ENCODE results near the gene MCM5. TPM values are rescaled to one million over a fixed set of nuclear protein-coding genes. Genes with fewer than 3 reads are reported as not detected.
A peak's percentile ranks its signal among the peaks of the same experiment; 100 is the strongest.

The MCM5 gene
- total RNA-seq, 1 donor from 2014 or later, result 12.8 TPM

- peaks cover 13% of the 10 kb centered on the region for H3K4me1 Mint-ChIP-seq (ENCODE audit: low read depth, unreplicated experiment)
- Histone ChIP-seq H3K27ac (ENCODE audit: low read depth, low read length) (no peak overlapping the region), H3K9me3 (ENCODE audit: insufficient read depth, low read depth, low read length) (no peaks in the 10 kb centered on the region), H3K4me1 (ENCODE audit: insufficient read depth, low read length) (peaks cover 17% of the 10 kb centered on the region), H3K36me3 (ENCODE audit: insufficient read depth, low read length) (no peaks in the 10 kb centered on the region), H3K4me2 (ENCODE audit: low read length) (no peak overlapping the region), H3K27me3 (ENCODE audit: insufficient read depth, low read length) (no peaks in the 10 kb centered on the region), H4K20me1 (ENCODE audit: insufficient read depth, low read length) (no peaks in the 10 kb centered on the region), H3K79me2 (ENCODE audit: insufficient read depth, low read length) (no peaks in the 10 kb centered on the region), H2AFZ (ENCODE audit: low read depth, low read length) (no peak overlapping the region), H3K4me3 (ENCODE audit: insufficient read depth, low read depth, low read length) (no peak overlapping the region), H3K9ac (ENCODE audit: low read length) (no peak overlapping the region)
- TF ChIP-seq, protein P1, sequence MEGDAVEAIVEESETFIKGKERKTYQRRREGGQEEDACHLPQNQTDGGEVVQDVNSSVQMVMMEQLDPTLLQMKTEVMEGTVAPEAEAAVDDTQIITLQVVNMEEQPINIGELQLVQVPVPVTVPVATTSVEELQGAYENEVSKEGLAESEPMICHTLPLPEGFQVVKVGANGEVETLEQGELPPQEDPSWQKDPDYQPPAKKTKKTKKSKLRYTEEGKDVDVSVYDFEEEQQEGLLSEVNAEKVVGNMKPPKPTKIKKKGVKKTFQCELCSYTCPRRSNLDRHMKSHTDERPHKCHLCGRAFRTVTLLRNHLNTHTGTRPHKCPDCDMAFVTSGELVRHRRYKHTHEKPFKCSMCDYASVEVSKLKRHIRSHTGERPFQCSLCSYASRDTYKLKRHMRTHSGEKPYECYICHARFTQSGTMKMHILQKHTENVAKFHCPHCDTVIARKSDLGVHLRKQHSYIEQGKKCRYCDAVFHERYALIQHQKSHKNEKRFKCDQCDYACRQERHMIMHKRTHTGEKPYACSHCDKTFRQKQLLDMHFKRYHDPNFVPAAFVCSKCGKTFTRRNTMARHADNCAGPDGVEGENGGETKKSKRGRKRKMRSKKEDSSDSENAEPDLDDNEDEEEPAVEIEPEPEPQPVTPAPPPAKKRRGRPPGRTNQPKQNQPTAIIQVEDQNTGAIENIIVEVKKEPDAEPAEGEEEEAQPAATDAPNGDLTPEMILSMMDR (IDR thresholded peaks at IDR 0.05; ENCODE audit: insufficient read depth, low read depth, low read length), result no peak
- TF ChIP-seq EZH2 (IDR thresholded peaks at IDR 0.05; ENCODE audit: insufficient read depth, low read length), result no peak
- no peaks in the 10 kb centered on the region for H3K36me3 Mint-ChIP-seq (ENCODE audit: low read depth, unreplicated experiment)
- no peak overlapping the region for H3K4me3 Mint-ChIP-seq (ENCODE audit: unreplicated experiment)
- no peak for DNase-seq (ENCODE audit: low read depth)
- H3K27me3 Mint-ChIP-seq (ENCODE audit: low read depth, unreplicated experiment), result peaks cover 12% of the 10 kb centered on the region
- FAIRE-seq, result no peak
- H3K9me3 Mint-ChIP-seq (ENCODE audit: unreplicated experiment), result no peaks in the 10 kb centered on the region
- H3K27ac Mint-ChIP-seq (ENCODE audit: unreplicated experiment), result no peak overlapping the region
Observed at GRCh38 chr22:35442471-35442870, 42.5 kb downstream of the MCM5 start.

GRCh38 chr22:35443338-35443737, 43.4 kb downstream of the MCM5 start:
- Mint-ChIP-seq H3K4me1 (ENCODE audit: low read depth, unreplicated experiment) (peaks cover 18% of the 10 kb centered on the region), H3K27ac (ENCODE audit: unreplicated experiment) (no peak overlapping the region), H3K9me3 (ENCODE audit: unreplicated experiment) (no peaks in the 10 kb centered on the region), H3K36me3 (ENCODE audit: low read depth, unreplicated experiment) (no peaks in the 10 kb centered on the region), H3K27me3 (ENCODE audit: low read depth, unreplicated experiment) (peaks cover 12% of the 10 kb centered on the region), H3K4me3 (ENCODE audit: unreplicated experiment) (no peak overlapping the region)
- Histone ChIP-seq H3K79me2 (ENCODE audit: insufficient read depth, low read length) (no peaks in the 10 kb centered on the region), H3K27ac (ENCODE audit: low read depth, low read length) (no peak overlapping the region), H3K27me3 (ENCODE audit: insufficient read depth, low read length) (no peaks in the 10 kb centered on the region), H4K20me1 (ENCODE audit: insufficient read depth, low read length) (no peaks in the 10 kb centered on the region), H2AFZ (ENCODE audit: low read depth, low read length) (no peak overlapping the region), H3K36me3 (ENCODE audit: insufficient read depth, low read length) (no peaks in the 10 kb centered on the region), H3K4me2 (ENCODE audit: low read length) (no peak overlapping the region), H3K4me1 (ENCODE audit: insufficient read depth, low read length) (peaks cover 26% of the 10 kb centered on the region), H3K9me3 (ENCODE audit: insufficient read depth, low read depth, low read length) (no peaks in the 10 kb centered on the region), H3K9ac (ENCODE audit: low read length) (no peak overlapping the region), H3K4me3 (ENCODE audit: insufficient read depth, low read depth, low read length) (no peak overlapping the region)
- DNase-seq (ENCODE audit: low read depth) (no peak), FAIRE-seq (no peak)
- TF ChIP-seq, protein P1 (IDR thresholded peaks at IDR 0.05; ENCODE audit: insufficient read depth, low read depth, low read length), result no peak
- TF ChIP-seq EZH2 (IDR thresholded peaks at IDR 0.05; ENCODE audit: insufficient read depth, low read length), result no peak

DNA sequence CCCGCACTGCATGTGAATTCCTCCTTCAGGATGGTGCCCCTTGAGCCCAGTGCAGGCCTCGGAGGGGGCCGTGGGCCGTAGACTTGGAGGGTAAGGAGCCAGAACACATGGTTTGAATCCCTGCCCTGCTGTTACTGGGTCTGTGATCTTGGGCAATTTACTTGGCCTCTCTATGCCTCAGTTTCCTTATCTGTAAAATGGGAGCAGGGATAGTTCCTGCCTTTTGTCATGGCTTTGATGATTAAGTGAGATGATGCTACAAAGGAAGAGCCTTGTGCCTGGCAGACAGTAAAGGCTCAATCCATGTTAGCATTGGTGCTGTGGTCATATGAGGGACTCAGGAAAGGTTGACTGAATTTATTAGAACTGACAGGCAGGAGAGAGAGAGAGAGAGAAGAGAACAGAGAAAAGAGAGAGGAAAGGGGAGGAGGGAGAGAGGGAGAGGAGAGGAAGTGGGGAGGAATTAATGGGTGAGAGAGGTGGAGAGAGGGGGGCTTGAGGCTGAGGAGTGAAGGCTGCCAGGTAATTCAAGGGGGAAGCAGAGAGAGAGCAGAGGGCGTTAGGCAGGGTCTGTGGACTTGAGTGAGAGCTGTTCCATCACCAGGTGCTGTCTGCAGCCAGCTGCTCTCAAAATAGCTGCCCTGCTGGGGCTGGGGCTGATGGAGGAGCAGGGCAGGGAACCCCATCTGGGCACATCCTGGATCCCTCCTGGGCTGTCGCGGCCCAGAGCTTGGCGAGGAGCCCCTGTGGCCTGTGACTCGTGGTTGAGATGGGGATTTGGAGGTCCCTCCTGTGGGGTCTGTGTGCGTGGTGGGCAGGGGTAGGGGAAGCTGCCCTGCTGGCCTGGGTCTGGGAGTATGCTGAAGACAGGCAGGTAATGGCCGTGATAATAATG, 44.1 kb downstream of the MCM5 start:
- TF ChIP-seq EZH2 (IDR thresholded peaks at IDR 0.05; ENCODE audit: insufficient read depth, low read length), result no peak
- H2AFZ ChIP-seq (ENCODE audit: low read depth, low read length), result no peak overlapping the region
- Mint-ChIP-seq H3K9me3 (ENCODE audit: unreplicated experiment) (no peaks in the 10 kb centered on the region), H3K27me3 (ENCODE audit: low read depth, unreplicated experiment) (peaks cover 12% of the 10 kb centered on the region), H3K36me3 (ENCODE audit: low read depth, unreplicated experiment) (no peaks in the 10 kb centered on the region), H3K4me3 (ENCODE audit: unreplicated experiment) (no peak overlapping the region), H3K4me1 (ENCODE audit: low read depth, unreplicated experiment) (peaks cover 19% of the 10 kb centered on the region), H3K27ac (ENCODE audit: unreplicated experiment) (peak overlapping the region; percentile 35)
- DNase-seq (ENCODE audit: low read depth) (no peak), FAIRE-seq (no peak)
- H3K4me2 ChIP-seq (ENCODE audit: low read length), result no peak overlapping the region
- H3K36me3 ChIP-seq (ENCODE audit: insufficient read depth, low read length), result no peaks in the 10 kb centered on the region
- H3K27me3 ChIP-seq (ENCODE audit: insufficient read depth, low read length), result no peaks in the 10 kb centered on the region
- H4K20me1 ChIP-seq (ENCODE audit: insufficient read depth, low read length), result no peaks in the 10 kb centered on the region
- H3K4me3 ChIP-seq (ENCODE audit: insufficient read depth, low read depth, low read length), result no peak overlapping the region
- H3K79me2 ChIP-seq (ENCODE audit: insufficient read depth, low read length), result no peaks in the 10 kb centered on the region
- peaks cover 26% of the 10 kb centered on the region for H3K4me1 ChIP-seq (ENCODE audit: insufficient read depth, low read length)
- no peak overlapping the region for H3K27ac ChIP-seq (ENCODE audit: low read depth, low read length)
- no peak overlapping the region for H3K9ac ChIP-seq (ENCODE audit: low read length)
- no peaks in the 10 kb centered on the region for H3K9me3 ChIP-seq (ENCODE audit: insufficient read depth, low read depth, low read length)
